GM18867 (cell line): ENCODE data around the gene SDC1.
A peak's percentile ranks its signal among the peaks of the same experiment; 100 is the strongest.

Source experiments
- ATAC-seq: cut with Tn5 transposase; IDR thresholded peaks from one replicate; pipeline ENCODE4 v1.9.1; 2021; ENCODE audit warnings: mild to moderate bottlenecking, moderate library complexity; ENCODE audit not compliant: unreplicated experiment

Gene SDC1

GRCh38 chr2:20215183-20216040 lies 9.5 kb downstream of the SDC1 start:
- no peak for ATAC-seq

GRCh38 chr2:20214566-20215182 lies 10.3 kb downstream of the SDC1 start:
- ATAC-seq = no peak

GRCh38 chr2:20213651-20214565 lies 11.0 kb downstream of the SDC1 start:
- peak; percentile 39 for ATAC-seq

- ATAC-seq = no peak
Observed at GRCh38 chr2:20212871-20213503, 11.9 kb downstream of the SDC1 start.

GRCh38 chr2:20212459-20212870 lies 12.5 kb downstream of the SDC1 start:
- peak; percentile 72 for ATAC-seq

GRCh38 chr2:20211860-20212458 lies 13.0 kb downstream of the SDC1 start:
- no peak for ATAC-seq

GRCh38 chr2:20211420-20211819 lies 13.5 kb downstream of the SDC1 start:
- no peak for ATAC-seq

GRCh38 chr2:20210462-20210861 lies 14.5 kb downstream of the SDC1 start:
- no peak for ATAC-seq

- ATAC-seq = no peak
Observed at GRCh38 chr2:20209373-20210109, 15.4 kb downstream of the SDC1 start.

GRCh38 chr2:20208476-20208859 lies 16.5 kb downstream of the SDC1 start:
- ATAC-seq = no peak

GRCh38 chr2:20207051-20207450 lies 17.9 kb downstream of the SDC1 start:
- peak; percentile 78 for ATAC-seq

GRCh38 chr2:20205915-20206524 lies 18.9 kb downstream of the SDC1 start:
- no peak for ATAC-seq

GRCh38 chr2:20205069-20205468 lies 19.9 kb downstream of the SDC1 start:
- no peak for ATAC-seq

- no peak for ATAC-seq
Observed at GRCh38 chr2:20203521-20204225, 21.3 kb downstream of the SDC1 start.

- no peak for ATAC-seq
Observed at GRCh38 chr2:20203072-20203471, 21.9 kb downstream of the SDC1 start.

- no peak for ATAC-seq
Observed at GRCh38 chr2:20201671-20202070, 23.3 kb downstream of the SDC1 start.

- no peak for ATAC-seq
Observed at GRCh38 chr2:20200697-20201555, 24.0 kb downstream of the SDC1 start.
